ENCODE measurements around the gene PSMD5. TPM values are rescaled to one million over a fixed set of nuclear protein-coding genes. Genes with fewer than 3 reads are reported as not detected.

PSMD5 gene
- total RNA-seq, 1 experiment from 2014 or later: 54.1 TPM

DNA sequence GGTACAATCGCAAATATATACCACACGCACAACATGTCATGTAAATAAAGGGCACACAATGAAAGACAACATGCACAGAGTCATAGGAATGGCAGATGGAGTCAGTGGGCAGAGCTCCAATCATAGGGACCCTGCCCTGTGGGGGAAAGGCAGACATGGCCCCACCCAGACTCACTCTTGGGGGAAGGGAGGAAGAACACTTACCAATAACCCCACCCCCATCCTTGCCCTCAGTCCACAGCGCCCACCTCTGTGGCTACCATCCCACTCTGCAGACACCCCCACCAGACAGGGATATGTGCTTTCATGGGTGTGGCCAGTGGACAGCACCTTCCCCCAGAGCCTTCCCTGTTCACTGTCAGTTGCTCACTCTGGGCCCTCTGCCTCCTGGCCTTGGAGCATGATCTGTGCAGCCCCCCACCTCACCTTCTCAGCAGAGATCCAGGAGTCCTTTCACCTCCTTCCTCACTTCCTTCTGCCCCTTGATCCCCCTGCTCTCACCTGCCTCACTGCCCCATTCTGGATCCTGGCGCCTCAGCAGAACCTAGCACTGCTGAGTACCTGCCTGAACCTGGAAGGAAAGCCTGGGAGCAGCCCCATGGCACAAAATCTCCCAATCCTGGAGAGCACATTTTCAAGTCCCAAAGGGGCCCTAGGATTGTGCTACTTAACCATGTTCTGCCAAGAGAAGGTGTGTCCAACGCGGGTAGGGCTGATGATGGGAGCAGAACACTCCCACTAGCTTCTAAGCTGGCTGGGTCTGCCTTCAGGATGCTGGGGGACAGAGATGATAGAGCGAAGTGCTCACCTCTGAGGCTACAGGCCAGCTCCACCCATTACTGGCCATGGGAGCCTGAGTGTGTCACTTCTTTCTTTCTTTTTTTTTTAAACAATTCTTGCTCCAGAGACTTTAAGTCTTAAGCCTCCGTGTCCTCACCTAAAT, 35.7 kb upstream of the PSMD5 start:
- Histone ChIP-seq H3K4me1 (peaks cover 9% of the 10 kb centered on the region; the same call in 1 of the 2 replicates), H3K4me3 (peak overlapping the region; percentile 74), H3K27ac (no peak overlapping the region), H3K36me3 (no peaks in the 10 kb centered on the region), H3K9me3 (replicated peaks) (no peaks in the 10 kb centered on the region), H3K27me3 (no peaks in the 10 kb centered on the region)
- DNase-seq: peak in 1 of 2 experiments; percentile 20

DNA sequence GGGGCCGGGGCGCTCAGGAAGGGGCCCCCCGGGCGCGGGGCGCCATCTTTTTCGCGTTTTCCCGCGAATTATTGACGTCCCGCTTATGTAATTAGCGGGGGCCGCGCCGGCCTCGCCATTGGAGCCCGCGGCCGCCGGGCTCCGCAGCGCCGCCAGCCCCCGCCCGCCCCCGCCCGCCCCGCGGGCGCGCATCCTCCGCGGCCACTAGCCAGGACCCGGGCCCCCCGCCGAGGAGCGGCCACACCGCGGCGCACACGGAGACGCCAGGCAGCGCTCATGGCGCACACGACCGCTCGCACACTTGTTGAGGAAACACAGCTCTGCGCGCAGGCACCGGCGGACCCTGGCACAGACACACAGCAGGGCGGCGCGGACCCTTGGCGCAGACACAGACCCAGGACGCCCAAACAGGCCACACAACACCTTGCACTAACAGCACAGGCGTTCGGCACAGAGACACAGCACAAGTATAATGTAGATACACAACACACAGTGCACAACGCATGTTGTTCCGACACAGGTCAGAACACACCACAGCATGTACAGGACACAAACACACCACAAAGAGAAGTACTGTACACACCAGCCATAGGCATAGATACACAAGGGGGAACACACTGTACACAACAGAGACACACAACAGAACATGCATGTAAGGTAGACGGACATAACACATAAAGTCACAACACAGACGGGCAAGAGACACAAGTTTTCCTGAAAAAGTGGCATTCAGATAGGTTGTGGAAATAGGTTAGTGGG, 34.7 kb upstream of the PSMD5 start:
- Histone ChIP-seq H3K27ac (peak overlapping the region; percentile 34; the same call in 1 of the 2 replicates), H3K27me3 (no peaks in the 10 kb centered on the region), H3K4me1 (peaks cover 6% of the 10 kb centered on the region; the same call in 1 of the 2 replicates), H3K4me3 (peak overlapping the region; percentile 74), H3K36me3 (no peaks in the 10 kb centered on the region; the same call in 1 of the 2 replicates), H3K9me3 (replicated peaks) (no peaks in the 10 kb centered on the region)
- DNase-seq: peak; percentile 70 to 71

DNA sequence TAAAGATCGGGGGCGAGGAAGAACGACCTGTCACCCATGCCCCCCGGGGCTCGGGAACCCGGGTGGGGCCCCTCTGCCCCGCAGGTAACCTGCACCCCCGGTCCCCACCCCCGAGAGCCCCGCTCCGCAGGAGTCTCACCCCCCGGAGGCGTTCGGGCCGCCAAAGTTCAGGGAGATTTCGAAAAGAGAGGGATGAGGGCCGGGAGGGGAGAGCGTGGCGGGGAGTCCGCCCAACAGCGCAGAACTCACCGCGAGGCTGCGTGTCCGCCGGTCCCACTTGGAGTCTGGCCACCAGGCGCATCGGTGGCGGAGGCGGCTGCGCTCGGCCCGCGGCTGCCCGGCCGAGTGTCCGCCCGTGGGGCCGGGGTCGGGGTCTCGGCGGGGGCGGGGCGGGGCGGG, 34.1 kb upstream of the PSMD5 start, which contains the start of gene PHF19:
PHF19 (minus strand) TSS at position 347 of the 399 bp plus-strand sequence. CDS start 2,447 bp downstream, outside the sequence.
- H3K4me1 ChIP-seq: peaks cover 6% of the 10 kb centered on the region; the same call in 1 of the 2 replicates
- peak within 1 kb of the TSS; percentile 74 for H3K4me3 ChIP-seq
- peak within 1 kb of the TSS; percentile 80 for H3K27ac ChIP-seq
- peak in 1 of 2 experiments; percentile 39 for DNase-seq
- no peaks in the 10 kb centered on the region for H3K9me3 ChIP-seq (replicated peaks)
- H3K36me3 ChIP-seq: peaks cover 3% of the 10 kb centered on the region; the same call in 1 of the 2 replicates
- no peaks in the 10 kb centered on the region for H3K27me3 ChIP-seq

DNA sequence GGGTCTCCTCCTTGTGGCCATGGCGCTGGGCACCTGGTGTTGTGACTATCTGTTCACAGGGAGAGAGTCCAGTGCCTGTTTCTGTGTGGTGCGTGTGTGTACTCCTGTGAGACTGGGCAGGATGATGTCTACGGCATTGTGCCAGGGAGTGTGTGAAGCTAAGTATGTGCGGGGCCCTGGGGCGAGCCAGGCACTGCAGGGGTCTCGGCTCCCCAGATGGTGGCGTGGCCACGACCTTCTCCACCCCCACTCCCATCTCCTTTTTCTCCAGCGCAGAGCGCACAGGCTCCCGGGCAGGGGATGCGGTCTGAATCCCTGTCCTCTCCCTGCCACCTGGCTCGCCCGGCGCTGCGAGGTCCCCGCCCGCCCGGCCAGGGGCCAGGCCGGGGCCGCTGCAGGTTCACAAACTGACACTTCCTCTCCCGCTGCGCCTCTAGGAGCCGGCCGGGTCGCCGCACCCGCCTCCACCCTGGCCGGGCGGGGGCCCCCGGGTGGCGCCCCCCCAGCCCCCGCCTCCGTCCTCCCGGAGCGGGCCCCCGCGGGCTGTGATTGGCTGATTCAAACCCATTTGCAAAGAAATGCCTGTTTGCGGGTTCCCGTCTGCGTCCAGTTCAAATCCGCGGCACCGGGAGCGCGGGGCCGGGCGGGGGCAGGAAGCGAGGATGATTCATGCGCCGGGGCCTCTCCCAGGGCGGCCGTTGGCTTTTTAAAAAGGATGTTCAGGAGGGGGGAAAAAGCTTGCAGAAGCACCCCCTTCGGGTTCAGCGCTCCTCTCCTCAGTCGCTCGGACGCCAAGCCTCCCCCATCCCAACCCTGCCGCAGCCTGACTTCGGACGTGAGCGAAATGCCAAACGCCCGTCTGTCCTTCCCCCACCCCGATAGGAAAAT, 33.5 kb upstream of the PSMD5 start:
- DNase-seq: peak; percentile 66 to 69
- peaks cover 5% of the 10 kb centered on the region for H3K36me3 ChIP-seq
- peak overlapping the region; percentile 59 for H3K4me3 ChIP-seq
- H3K4me1 ChIP-seq: peaks cover 6% of the 10 kb centered on the region; the same call in 1 of the 2 replicates
- no peaks in the 10 kb centered on the region for H3K27me3 ChIP-seq
- no peaks in the 10 kb centered on the region for H3K9me3 ChIP-seq (replicated peaks)
- peak overlapping the region; percentile 80 for H3K27ac ChIP-seq

DNA sequence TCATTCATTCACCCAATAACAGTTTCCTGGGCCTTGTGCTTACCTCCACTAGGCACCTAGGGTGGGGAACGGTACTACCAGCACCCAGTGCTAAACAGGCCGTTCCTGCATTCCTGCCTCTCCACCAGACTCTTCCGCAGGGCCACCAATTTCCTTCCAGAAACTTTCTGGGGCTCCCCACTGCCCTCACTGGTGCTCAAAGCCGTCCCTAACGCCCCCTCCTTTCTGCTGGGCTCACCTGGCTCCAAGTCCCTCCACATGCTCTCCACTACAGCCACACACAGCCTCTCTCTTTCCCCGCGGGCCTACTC, 32.9 kb upstream of the PSMD5 start:
- Histone ChIP-seq H3K4me3 (peak overlapping the region; percentile 59), H3K27me3 (no peaks in the 10 kb centered on the region), H3K36me3 (peaks cover 11% of the 10 kb centered on the region), H3K9me3 (replicated peaks) (no peaks in the 10 kb centered on the region), H3K27ac (peak overlapping the region; percentile 80; the same call in 1 of the 2 replicates), H3K4me1 (peaks cover 6% of the 10 kb centered on the region; the same call in 1 of the 2 replicates)
- DNase-seq: no peak

DNA sequence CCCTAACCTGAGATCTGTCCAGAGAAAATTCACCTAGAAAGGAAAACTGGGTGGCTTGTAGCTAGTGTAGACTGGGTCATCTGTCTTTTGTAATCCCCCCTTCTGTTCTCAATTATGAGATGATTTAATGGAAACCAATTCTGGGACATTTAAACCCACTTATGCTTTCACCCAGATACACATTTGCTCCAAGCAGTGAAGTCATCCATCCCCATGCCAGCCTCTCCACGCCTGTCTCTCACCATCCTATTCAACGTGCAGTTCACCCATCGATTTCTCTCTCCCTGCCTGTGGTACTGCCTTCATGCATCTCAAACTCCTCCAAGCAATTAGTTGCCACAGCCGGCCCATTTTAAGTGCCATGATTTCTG, 32.5 kb upstream of the PSMD5 start:
- Histone ChIP-seq H3K27ac (no peak overlapping the region), H3K9me3 (replicated peaks) (no peaks in the 10 kb centered on the region), H3K36me3 (peaks cover 12% of the 10 kb centered on the region), H3K4me1 (peaks cover 6% of the 10 kb centered on the region; the same call in 1 of the 2 replicates), H3K4me3 (no peak overlapping the region), H3K27me3 (no peaks in the 10 kb centered on the region)
- DNase-seq: no peak

DNA sequence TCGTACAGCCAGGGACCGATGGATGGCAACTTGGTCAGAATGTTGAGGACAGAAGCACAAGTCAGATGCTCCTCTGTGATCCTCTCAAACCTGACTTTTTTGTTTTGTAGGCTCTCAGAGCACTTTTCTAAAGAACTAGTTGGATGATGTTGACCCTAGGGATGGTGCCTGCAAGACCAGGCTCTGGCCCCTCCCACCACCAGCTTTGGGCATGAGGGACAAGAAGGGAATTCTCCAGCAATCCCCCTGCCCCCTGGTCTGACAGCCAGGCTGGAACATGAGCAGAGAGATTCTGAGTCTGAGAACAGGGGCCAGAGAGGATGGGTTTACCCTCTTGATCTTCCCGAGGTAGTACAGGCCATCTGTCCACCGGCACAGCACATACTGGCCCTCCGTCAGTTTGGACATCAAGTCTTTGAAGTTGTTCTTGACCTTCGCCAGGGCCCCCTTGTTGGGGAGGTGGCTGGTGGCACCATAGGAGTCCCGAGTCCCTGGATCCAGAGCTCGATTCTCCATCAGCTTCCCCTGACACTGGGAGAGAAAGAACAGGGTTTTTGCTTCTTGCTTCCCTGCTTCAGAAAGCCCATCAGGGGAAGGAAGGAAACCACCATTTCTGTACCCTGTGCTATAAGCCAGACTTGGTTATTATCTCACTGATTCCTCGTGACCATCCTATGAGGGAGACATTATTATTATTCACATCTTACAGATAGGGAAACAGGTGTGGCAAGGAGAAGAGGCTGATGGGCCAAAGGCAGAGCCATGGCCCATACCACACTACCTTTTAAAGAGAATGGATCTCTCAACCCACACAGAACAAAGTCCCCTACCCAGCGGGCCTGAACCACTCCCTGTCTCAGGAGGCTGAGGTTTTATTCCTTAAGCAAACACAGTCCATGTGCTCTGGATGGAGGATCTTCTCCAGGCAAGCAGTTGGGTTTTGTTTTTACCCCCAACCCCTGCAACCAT, 31.8 kb upstream of the PSMD5 start:
- no peaks in the 10 kb centered on the region for H3K9me3 ChIP-seq (replicated peaks)
- peaks cover 16% of the 10 kb centered on the region for H3K36me3 ChIP-seq
- no peak for DNase-seq
- no peaks in the 10 kb centered on the region for H3K27me3 ChIP-seq
- H3K27ac ChIP-seq: no peak overlapping the region
- peaks cover 6% of the 10 kb centered on the region; the same call in 1 of the 2 replicates for H3K4me1 ChIP-seq
- H3K4me3 ChIP-seq: no peak overlapping the region

DNA sequence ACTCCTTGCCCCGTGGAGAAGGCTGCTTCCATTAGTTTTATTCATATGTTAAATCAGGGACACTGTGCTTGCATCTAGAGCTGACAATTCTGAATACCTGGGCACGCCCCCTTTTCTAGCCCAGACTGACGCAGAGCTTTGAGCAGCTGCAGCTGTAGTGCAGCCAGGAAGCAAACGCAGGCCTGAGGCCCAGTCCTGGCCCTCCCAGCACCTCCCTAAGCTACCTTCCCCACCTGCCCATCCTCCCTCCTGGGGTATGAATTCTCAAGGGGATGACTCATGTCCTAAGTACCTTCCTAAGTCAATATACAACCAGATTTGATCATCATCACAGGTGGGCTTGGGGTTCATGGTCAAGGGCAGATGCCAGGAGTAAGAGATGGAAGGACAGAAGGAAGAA, 30.8 kb upstream of the PSMD5 start:
- Histone ChIP-seq H3K27ac (no peak overlapping the region), H3K4me1 (peaks cover 6% of the 10 kb centered on the region; the same call in 1 of the 2 replicates), H3K36me3 (peaks cover 19% of the 10 kb centered on the region), H3K9me3 (replicated peaks) (no peaks in the 10 kb centered on the region), H3K27me3 (no peaks in the 10 kb centered on the region), H3K4me3 (no peak overlapping the region)
- DNase-seq: no peak

DNA sequence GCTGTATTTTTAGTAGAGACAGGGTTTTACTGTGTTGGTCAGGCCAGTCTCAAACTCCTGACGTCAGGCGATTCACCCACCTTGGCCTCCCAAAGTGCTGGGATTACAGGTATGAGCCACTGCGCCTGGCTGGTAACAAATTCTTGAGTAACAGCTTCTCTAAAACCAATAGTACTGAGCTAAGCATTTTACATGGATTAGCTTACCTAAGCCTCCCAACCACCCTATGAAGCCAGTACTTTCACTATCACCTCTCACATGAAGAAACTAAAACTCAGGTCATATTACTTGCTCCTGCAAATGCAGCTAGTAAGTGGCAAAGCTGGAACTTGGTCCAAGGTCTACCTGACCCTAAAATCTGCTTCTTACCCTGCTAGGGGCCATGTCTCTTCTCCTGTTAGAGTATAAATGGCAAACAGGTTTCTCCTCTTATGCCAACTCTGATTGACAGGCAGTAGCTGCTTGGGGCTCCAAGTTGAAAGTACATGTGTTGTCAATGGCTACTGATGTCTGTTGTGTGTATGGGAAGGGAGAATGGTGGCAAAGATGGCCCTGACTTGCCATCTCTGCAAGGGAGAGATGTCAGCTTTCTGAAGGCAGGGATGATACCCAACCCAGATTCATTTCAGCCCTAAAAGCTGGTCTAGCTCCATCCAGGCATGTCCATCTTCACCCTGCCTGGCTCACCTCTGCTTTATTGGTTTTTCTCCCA, 30.2 kb upstream of the PSMD5 start:
- DNase-seq: no peak
- Histone ChIP-seq H3K36me3 (peaks cover 19% of the 10 kb centered on the region), H3K4me3 (no peak overlapping the region), H3K4me1 (peaks cover 2% of the 10 kb centered on the region; the same call in 1 of the 2 replicates), H3K27me3 (no peaks in the 10 kb centered on the region), H3K27ac (no peak overlapping the region), H3K9me3 (replicated peaks) (no peaks in the 10 kb centered on the region)

DNA sequence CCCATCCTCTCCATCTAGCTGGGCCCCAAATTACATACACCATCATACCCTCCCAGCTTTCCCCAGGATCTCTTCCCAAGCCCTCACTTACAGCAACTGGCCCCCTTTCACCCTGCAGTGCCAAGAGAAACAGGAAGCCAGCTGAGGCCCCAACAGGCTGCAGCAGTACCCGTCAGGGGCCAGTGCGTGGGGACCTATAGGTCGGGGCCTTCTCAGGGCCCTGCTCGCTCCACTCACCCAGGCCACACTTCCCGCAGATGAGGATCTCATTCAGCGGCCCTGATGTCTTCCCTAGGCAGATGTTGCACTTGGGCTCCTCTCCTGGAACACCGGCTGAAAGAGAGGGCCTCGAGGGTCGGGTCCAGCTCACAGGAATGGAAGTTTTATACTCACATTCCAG, 27.5 kb upstream of the PSMD5 start:
- H3K4me1 ChIP-seq: no peaks in the 10 kb centered on the region

DNA sequence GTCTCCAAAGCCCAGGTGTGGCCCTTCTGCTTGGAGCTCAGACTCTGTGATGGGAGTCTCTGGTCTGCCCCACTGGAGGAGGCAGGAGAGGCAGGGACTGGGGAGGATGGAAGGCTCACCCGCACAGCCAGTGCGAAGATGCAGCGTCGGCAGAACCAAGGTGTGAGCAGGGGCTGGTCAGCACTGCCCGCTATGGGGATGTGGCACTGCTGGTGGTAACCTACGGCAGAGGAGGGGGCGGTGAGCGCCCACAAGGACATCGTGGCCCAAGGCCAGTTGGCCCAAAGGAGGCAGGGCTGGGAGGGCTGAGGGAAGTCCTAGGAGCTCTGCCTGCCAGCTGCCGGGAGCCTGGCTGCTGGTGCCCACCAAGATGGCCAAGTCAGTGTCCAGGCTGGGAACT, 27.0 kb upstream of the PSMD5 start:
- Histone ChIP-seq H3K9me3 (replicated peaks) (no peaks in the 10 kb centered on the region), H3K4me3 (no peak overlapping the region), H3K27ac (no peak overlapping the region), H3K4me1 (no peaks in the 10 kb centered on the region), H3K36me3 (peaks cover 19% of the 10 kb centered on the region), H3K27me3 (no peaks in the 10 kb centered on the region)
- no peak for DNase-seq

More for the DNA sequence above, 27.5 kb upstream of the PSMD5 start:
- H3K27me3 ChIP-seq: no peaks in the 10 kb centered on the region
- no peak for DNase-seq
- no peak overlapping the region for H3K27ac ChIP-seq
- H3K4me3 ChIP-seq: no peak overlapping the region
- H3K36me3 ChIP-seq: peaks cover 19% of the 10 kb centered on the region
- no peaks in the 10 kb centered on the region for H3K9me3 ChIP-seq (replicated peaks)

DNA sequence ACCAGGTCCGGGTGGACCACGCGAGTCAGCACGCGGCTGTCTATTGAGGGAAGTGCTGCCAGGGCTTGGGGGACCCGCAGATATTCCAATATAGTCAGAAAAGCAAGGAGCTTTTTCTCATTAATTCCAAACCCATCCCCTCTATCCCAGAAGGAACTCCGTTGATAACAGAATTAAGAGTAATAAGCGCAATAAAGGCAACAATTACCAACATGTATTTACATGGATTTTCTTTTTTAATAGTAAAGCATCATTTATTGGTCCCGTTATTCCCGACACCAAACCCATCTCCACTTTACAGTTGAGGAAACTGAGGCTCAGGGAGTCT, 26.6 kb upstream of the PSMD5 start:
- H3K27ac ChIP-seq: no peak overlapping the region
- H3K4me3 ChIP-seq: peak overlapping the region; percentile 33
- no peaks in the 10 kb centered on the region for H3K4me1 ChIP-seq
- peaks cover 19% of the 10 kb centered on the region for H3K36me3 ChIP-seq
- no peaks in the 10 kb centered on the region for H3K9me3 ChIP-seq (replicated peaks)
- no peaks in the 10 kb centered on the region for H3K27me3 ChIP-seq
- no peak for DNase-seq
